Activated naive CD8-positive, alpha-beta T cell treated with anti-CD3 and anti-CD28 coated beads, Interleukin-2, amount 50 U/mL, for 24 hours (primary cell): ENCODE measurements around the gene BRF1.

ENCODE experiments used
- ATAC-seq: fragments of 150-1000 bp; cut with Tn5 transposase; one replicate; pipeline ENCODE4 v1.10.0; 2021
- DNase-seq: peaks from one replicate; pipeline ENCODE4 v3.0.0; 2021
- H3K27ac Mint-ChIP-seq: one replicate; pipeline ENCODE4 v1.8.0; 2021; ENCODE audit warnings: mild to moderate bottlenecking, mixed read lengths
- H3K27me3 Mint-ChIP-seq: one replicate; pipeline ENCODE4 v1.8.0; 2021; ENCODE audit warnings: mixed read lengths
- H3K36me3 Mint-ChIP-seq: one replicate; pipeline ENCODE4 v1.8.0; 2021; ENCODE audit warnings: low read depth, mixed read lengths
- H3K4me1 Mint-ChIP-seq: one replicate; pipeline ENCODE4 v1.8.0; 2021; ENCODE audit warnings: mixed read lengths
- H3K4me3 Mint-ChIP-seq: one replicate; pipeline ENCODE4 v1.8.0; 2021; ENCODE audit warnings: mild to moderate bottlenecking, moderate library complexity, mixed read lengths
- H3K9me3 Mint-ChIP-seq: one replicate; pipeline ENCODE4 v1.8.0; 2021; ENCODE audit warnings: mixed read lengths

Gene BRF1

GRCh38 chr14:105300542-105301102, at the start of gene BRF1:
TSS of gene BRF1 (minus strand) at chr14:105301001. CDS start at chr14:105300629, 372 bp downstream.
- H3K4me1 Mint-ChIP-seq, result peaks cover 29% of the 10 kb centered on the region
- no peaks in the 10 kb centered on the region for H3K9me3 Mint-ChIP-seq
- peak; percentile 92 for ATAC-seq
- H3K36me3 Mint-ChIP-seq, result peaks cover 3% of the 10 kb centered on the region
- no peaks in the 10 kb centered on the region for H3K27me3 Mint-ChIP-seq
- H3K27ac Mint-ChIP-seq, result peak within 1 kb of the TSS; percentile 86
- H3K4me3 Mint-ChIP-seq, result peak within 1 kb of the TSS; percentile 86
- peak; percentile 98 for DNase-seq

- Mint-ChIP-seq H3K27me3 (no peaks in the 10 kb centered on the region), H3K4me1 (peaks cover 2% of the 10 kb centered on the region), H3K36me3 (no peaks in the 10 kb centered on the region), H3K27ac (no peak overlapping the region), H3K4me3 (no peak overlapping the region), H3K9me3 (no peaks in the 10 kb centered on the region)
- DNase-seq (no peak), ATAC-seq (no peak)
Measured at GRCh38 chr14:105349992-105350391, 49.2 kb upstream of the BRF1 start.

- Mint-ChIP-seq H3K9me3 (no peaks in the 10 kb centered on the region), H3K4me3 (no peak overlapping the region), H3K36me3 (no peaks in the 10 kb centered on the region)
Measured at GRCh38 chr14:105348945-105349699, 48.3 kb upstream of the BRF1 start.

GRCh38 chr14:105348169-105348944, 47.6 kb upstream of the BRF1 start:
- no peaks in the 10 kb centered on the region for H3K36me3 Mint-ChIP-seq
- ATAC-seq (no peak), DNase-seq (no peak)
- H3K4me3 Mint-ChIP-seq, result no peak overlapping the region
- H3K27ac Mint-ChIP-seq, result no peak overlapping the region
- H3K9me3 Mint-ChIP-seq, result no peaks in the 10 kb centered on the region
- H3K27me3 Mint-ChIP-seq, result no peaks in the 10 kb centered on the region
- H3K4me1 Mint-ChIP-seq, result peaks cover 2% of the 10 kb centered on the region

More at GRCh38 chr14:105348945-105349699, 48.3 kb upstream of the BRF1 start:
- DNase-seq (no peak), ATAC-seq (no peak)
- Mint-ChIP-seq H3K27me3 (no peaks in the 10 kb centered on the region), H3K4me1 (peaks cover 2% of the 10 kb centered on the region), H3K27ac (no peak overlapping the region)

- Mint-ChIP-seq H3K27me3 (no peaks in the 10 kb centered on the region), H3K4me1 (peaks cover 2% of the 10 kb centered on the region), H3K27ac (no peak overlapping the region), H3K9me3 (no peaks in the 10 kb centered on the region), H3K4me3 (no peak overlapping the region), H3K36me3 (no peaks in the 10 kb centered on the region)
- no peak for DNase-seq
- ATAC-seq, result no peak
Measured at GRCh38 chr14:105347587-105347968, 46.8 kb upstream of the BRF1 start.

- Mint-ChIP-seq H3K27ac (no peak overlapping the region), H3K27me3 (no peaks in the 10 kb centered on the region), H3K36me3 (no peaks in the 10 kb centered on the region), H3K4me1 (peaks cover under 1% of the 10 kb centered on the region), H3K9me3 (no peaks in the 10 kb centered on the region), H3K4me3 (no peak overlapping the region)
- DNase-seq (no peak), ATAC-seq (no peak)
Measured at GRCh38 chr14:105346876-105347586, 46.2 kb upstream of the BRF1 start.

GRCh38 chr14:105346200-105346533, 45.4 kb upstream of the BRF1 start:
- Mint-ChIP-seq H3K27me3 (no peaks in the 10 kb centered on the region), H3K27ac (no peak overlapping the region), H3K4me3 (no peak overlapping the region), H3K36me3 (no peaks in the 10 kb centered on the region), H3K4me1 (peaks cover 2% of the 10 kb centered on the region), H3K9me3 (no peaks in the 10 kb centered on the region)
- ATAC-seq (no peak), DNase-seq (no peak)

- ATAC-seq (no peak), DNase-seq (no peak)
- H3K36me3 Mint-ChIP-seq, result no peaks in the 10 kb centered on the region
- H3K27ac Mint-ChIP-seq, result no peak overlapping the region
- no peaks in the 10 kb centered on the region for H3K27me3 Mint-ChIP-seq
- H3K9me3 Mint-ChIP-seq, result no peaks in the 10 kb centered on the region
- no peak overlapping the region for H3K4me3 Mint-ChIP-seq
- H3K4me1 Mint-ChIP-seq, result peaks cover 7% of the 10 kb centered on the region
Measured at GRCh38 chr14:105343194-105343593, 42.4 kb upstream of the BRF1 start.

- Mint-ChIP-seq H3K27ac (no peak overlapping the region), H3K27me3 (no peaks in the 10 kb centered on the region), H3K4me3 (no peak overlapping the region), H3K36me3 (no peaks in the 10 kb centered on the region), H3K9me3 (no peaks in the 10 kb centered on the region), H3K4me1 (peaks cover 8% of the 10 kb centered on the region)
- ATAC-seq (peak; percentile 22), DNase-seq (no peak)
Measured at GRCh38 chr14:105340821-105341733, 40.3 kb upstream of the BRF1 start.

- no peaks in the 10 kb centered on the region for H3K27me3 Mint-ChIP-seq
- H3K9me3 Mint-ChIP-seq, result no peaks in the 10 kb centered on the region
- no peak overlapping the region for H3K27ac Mint-ChIP-seq
- DNase-seq, result no peak
- no peak overlapping the region for H3K4me3 Mint-ChIP-seq
- peaks cover 8% of the 10 kb centered on the region for H3K4me1 Mint-ChIP-seq
- ATAC-seq, result no peak
- H3K36me3 Mint-ChIP-seq, result no peaks in the 10 kb centered on the region
Measured at GRCh38 chr14:105337966-105338741, 37.4 kb upstream of the BRF1 start.

GRCh38 chr14:105337433-105337832, 36.6 kb upstream of the BRF1 start:
- Mint-ChIP-seq H3K27ac (no peak overlapping the region), H3K36me3 (no peaks in the 10 kb centered on the region), H3K27me3 (no peaks in the 10 kb centered on the region), H3K4me1 (peaks cover 13% of the 10 kb centered on the region), H3K9me3 (no peaks in the 10 kb centered on the region), H3K4me3 (no peak overlapping the region)
- no peak for ATAC-seq
- DNase-seq, result no peak

GRCh38 chr14:105336477-105337287, 35.9 kb upstream of the BRF1 start:
- Mint-ChIP-seq H3K27me3 (no peaks in the 10 kb centered on the region), H3K4me1 (peaks cover 17% of the 10 kb centered on the region), H3K4me3 (no peak overlapping the region), H3K36me3 (no peaks in the 10 kb centered on the region), H3K9me3 (no peaks in the 10 kb centered on the region), H3K27ac (no peak overlapping the region)
- ATAC-seq (no peak), DNase-seq (no peak)
